ENCODE measurements around the gene ITM2B. TPM values are rescaled to one million over a fixed set of nuclear protein-coding genes. Genes with fewer than 3 reads are reported as not detected.

Gene ITM2B
- total RNA-seq, 1 donor from 2014 or later, result 236 TPM

DNA sequence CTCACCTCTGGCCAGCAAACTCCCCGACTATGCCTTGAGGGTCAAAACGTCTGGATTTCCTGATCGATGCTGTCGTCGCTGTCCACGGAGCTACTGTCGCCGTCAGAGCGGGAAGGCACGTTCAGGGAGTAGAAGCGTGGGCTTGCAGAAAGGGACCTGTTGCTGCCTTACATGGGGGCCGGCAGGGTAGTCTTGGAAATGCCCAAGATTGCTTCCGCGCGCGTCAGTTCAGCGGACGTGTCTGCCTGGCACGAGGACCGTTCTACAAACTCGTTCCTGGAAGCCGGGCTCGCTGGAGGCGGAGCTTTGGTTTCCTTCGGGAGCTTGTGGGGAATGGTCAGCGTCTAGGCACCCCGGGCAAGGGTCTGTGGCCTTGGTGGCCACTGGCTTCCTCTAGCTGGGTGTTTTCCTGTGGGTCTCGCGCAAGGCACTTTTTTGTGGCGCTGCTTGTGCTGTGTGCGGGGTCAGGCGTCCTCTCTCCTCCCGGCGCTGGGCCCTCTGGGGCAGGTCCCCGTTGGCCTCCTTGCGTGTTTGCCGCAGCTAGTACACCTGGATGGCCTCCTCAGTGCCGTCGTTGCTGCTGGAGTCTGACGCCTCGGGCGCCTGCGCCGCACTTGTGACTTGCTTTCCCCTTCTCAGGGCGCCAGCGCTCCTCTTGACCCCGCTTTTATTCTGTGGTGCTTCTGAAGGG is 86.0 kb downstream of the ITM2B start:
- no peak overlapping the region for H3K27ac Mint-ChIP-seq (ENCODE audit: unreplicated experiment)
- peaks cover 21% of the 10 kb centered on the region for H3K36me3 Mint-ChIP-seq (ENCODE audit: unreplicated experiment)
- DNase-seq, result no peak
- H3K4me1 Mint-ChIP-seq (ENCODE audit: low read depth, unreplicated experiment), result peaks cover 13% of the 10 kb centered on the region
- H3K9me3 Mint-ChIP-seq (ENCODE audit: unreplicated experiment), result peaks cover 20% of the 10 kb centered on the region
- no peak overlapping the region for H3K4me3 Mint-ChIP-seq (ENCODE audit: unreplicated experiment)
- H3K27me3 Mint-ChIP-seq (ENCODE audit: unreplicated experiment), result peaks cover 11% of the 10 kb centered on the region
- TF ChIP-seq, protein P1, sequence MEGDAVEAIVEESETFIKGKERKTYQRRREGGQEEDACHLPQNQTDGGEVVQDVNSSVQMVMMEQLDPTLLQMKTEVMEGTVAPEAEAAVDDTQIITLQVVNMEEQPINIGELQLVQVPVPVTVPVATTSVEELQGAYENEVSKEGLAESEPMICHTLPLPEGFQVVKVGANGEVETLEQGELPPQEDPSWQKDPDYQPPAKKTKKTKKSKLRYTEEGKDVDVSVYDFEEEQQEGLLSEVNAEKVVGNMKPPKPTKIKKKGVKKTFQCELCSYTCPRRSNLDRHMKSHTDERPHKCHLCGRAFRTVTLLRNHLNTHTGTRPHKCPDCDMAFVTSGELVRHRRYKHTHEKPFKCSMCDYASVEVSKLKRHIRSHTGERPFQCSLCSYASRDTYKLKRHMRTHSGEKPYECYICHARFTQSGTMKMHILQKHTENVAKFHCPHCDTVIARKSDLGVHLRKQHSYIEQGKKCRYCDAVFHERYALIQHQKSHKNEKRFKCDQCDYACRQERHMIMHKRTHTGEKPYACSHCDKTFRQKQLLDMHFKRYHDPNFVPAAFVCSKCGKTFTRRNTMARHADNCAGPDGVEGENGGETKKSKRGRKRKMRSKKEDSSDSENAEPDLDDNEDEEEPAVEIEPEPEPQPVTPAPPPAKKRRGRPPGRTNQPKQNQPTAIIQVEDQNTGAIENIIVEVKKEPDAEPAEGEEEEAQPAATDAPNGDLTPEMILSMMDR (IDR thresholded peaks at IDR 0.05; ENCODE audit: partially characterized antibody, unreplicated experiment), result no peak

Other genes starting within 250 kb of the ITM2B start
- 43.2 TPM for gene SUCLA2, start 231.9 kb upstream of the ITM2B start, total RNA-seq (ENCODE audit: unreplicated experiment)
- gene NUDT15, start 195.5 kb upstream of the ITM2B start, total RNA-seq (ENCODE audit: unreplicated experiment), result 13.7 TPM
- gene MED4, start 138.1 kb upstream of the ITM2B start, total RNA-seq (ENCODE audit: unreplicated experiment), result 57.1 TPM
- gene RB1, start 70.5 kb downstream of the ITM2B start, total RNA-seq (ENCODE audit: unreplicated experiment), result 50.3 TPM
- gene LPAR6, start 179.9 kb downstream of the ITM2B start, total RNA-seq (ENCODE audit: unreplicated experiment), result 1.1 TPM